G401 (cell line): ENCODE results near the gene ERBB2. TPM values are rescaled to one million over a fixed set of nuclear protein-coding genes. Genes with fewer than 3 reads are reported as not detected.
A peak's percentile ranks its signal among the peaks of the same experiment; 100 is the strongest.

Source experiments
- DNase-seq: peaks from one replicate; pipeline ENCODE4 v3.0.0-alpha.2; 2015; ENCODE audit warnings: low spot score
- in situ Hi-C: cut with HindIII; loops from 2 replicates; pipeline ENCODE4 v1.10.0; 2016; ENCODE audit warnings: low sequenced_read_pairs, mixed read lengths
- total RNA-seq: library from RNA; depleted of rRNA; stranded (reverse); fragments of >200 nt; shearing (Covaris generic); gene quantifications from 2 replicates; pipeline ENCODE4 v1.2.3, GENCODE V29; 2014; rRNA removed

Gene ERBB2
- total RNA-seq = 41.1 and 44.7 TPM in 2 replicates

GRCh38 chr17:39699818-39700147 is at the start of gene ERBB2:
Gene ERBB2, plus strand, starts transcription at chr17:39700064. Its CDS starts 175 bp downstream, at chr17:39700239.
- in situ Hi-C loops = loop anchor here (25.0 kb wide), 1 partner anchor 288 kb away; the partner anchor contains the start of gene PSMD3
- peak; percentile 33 for DNase-seq

GRCh38 chr17:39650121-39650579 is 49.7 kb upstream of the ERBB2 start:
- in situ Hi-C loops = no loop called here
- DNase-seq = no peak

DNA sequence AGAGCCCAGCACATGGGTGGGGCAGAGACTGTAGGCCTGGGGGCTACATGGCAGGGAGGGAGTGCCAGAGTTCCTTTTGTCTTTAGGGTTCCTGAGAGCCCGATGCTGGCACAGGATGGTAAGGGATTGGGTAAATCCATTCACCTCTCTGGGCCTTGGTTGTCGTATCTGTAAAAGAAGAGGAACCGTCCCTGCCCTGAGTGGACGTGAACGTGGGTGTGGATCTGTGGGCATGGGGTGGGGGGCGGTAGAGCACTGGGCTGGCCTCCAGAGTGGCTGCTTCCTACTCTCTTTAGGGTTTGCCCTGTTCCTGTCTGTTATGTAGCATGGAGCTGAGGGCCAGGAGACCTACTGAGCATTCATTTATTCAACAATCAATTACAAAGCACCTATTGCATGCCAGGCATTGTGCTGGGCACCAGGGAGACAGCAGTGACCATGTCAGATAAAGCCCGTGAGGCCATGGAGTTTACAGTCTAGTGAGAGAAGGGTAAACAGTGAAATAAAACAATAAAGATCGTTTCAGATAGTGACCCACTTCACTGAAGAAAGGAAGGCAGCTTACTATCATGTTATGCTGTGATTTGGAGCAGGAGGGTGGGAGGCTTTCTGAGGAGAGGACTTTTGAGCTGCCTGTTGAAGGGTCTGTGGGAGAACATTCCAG is 47.8 kb upstream of the ERBB2 start:
- in situ Hi-C loops = no loop called here
- no peak for DNase-seq

DNA sequence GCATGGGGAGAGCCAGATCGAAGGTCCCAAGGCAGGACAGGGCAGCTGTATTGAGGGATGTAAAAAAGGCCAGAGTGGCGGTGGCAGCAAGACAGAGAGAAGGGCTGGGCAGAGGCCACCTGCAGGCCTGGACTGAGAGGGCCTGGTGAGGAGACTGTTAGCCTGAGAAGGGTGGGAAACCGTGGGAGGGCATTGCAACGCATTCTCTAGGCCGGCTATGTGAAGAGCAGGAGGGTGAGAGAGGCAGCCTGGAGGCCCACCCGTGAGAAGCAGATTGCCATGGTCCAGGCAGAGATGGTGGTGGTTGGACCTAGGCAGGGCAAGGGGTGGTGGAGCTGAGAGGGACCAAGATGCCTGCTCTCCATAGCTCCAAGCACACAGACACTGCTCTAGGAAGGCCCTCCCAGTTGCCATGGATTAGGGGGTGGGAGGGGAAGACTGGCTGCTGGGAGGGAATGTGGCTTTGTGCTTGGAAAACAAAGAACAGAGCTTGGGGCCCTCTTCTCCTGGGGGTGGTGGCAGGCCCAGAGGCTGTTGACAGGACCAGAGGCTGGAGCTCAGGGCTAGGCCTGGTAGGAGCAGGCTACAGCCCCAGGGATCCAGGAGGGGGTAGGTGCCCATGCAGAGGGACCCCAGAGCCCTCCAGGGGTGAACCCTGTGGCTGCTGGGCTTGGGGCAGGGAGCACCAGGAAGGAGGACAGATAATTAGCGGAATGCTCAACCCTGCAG is 47.1 kb upstream of the ERBB2 start:
- peak; percentile 35 for DNase-seq
- in situ Hi-C loops = no loop called here

GRCh38 chr17:39653316-39653661 is 46.6 kb upstream of the ERBB2 start:
- no peak for DNase-seq
- in situ Hi-C loops = no loop called here

- DNase-seq = peak; percentile 45
- in situ Hi-C loops = no loop called here
Observed at GRCh38 chr17:39653662-39654331, 46.1 kb upstream of the ERBB2 start.

GRCh38 chr17:39655105-39655504 is 44.8 kb upstream of the ERBB2 start:
- no peak for DNase-seq
- in situ Hi-C loops = no loop called here

GRCh38 chr17:39658346-39658745 is 41.5 kb upstream of the ERBB2 start:
- in situ Hi-C loops = no loop called here
- no peak for DNase-seq

DNA sequence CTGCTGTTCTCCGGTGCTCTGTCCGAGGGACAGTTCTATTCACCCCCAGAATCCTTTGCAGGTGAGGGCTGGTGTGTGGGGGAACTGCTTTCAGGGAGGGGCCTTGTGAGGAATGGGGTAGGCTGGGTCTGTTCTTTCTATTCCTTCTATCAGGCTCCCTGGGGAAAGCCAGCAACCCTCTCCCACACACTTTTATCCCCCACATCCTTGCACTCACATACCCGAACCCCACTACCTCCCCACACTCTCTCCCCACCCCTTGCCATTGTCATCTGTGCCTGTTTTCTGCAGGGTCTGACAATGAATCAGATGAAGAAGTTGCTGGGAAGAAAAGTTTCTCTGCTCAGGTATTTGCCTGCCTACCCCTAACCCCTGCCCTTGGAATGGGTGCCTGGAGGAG is 41.1 kb upstream of the ERBB2 start:
- DNase-seq = no peak
- in situ Hi-C loops = no loop called here

DNA sequence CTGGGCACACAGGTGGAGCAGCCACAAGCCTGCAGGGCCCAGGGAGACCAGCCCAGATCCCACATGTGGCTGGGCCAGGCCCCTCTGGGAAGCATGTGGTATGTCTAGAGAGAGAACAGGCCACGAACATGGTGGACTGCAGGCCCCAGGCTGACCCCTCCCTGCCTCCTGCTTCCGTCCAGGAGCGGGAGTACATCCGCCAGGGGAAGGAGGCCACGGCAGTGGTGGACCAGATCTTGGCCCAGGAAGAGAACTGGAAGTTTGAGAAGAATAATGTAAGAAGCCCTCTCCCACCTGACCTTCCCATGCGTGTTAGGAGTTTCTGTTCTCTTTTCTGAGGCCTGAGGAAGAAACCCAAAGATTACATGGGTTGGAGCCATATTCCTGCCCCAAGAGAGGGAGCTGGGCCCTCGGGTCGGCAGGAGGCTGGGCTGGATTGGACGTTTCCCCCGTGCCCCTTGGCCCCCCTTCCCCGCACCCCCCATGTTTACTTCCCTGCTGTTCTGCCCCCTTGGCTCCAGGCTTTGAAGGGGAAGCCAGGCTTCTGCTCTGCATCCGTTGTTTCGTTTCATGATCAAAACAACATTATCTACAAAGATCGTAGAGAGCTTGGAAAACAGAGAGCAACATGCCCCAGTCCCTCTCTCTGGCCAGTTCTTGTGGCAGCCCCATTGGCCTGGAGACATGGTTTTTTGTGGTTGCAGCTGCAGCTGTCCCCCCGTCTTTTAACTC is 40.4 kb upstream of the ERBB2 start:
- no peak for DNase-seq
- in situ Hi-C loops = no loop called here

- in situ Hi-C loops = no loop called here
- DNase-seq = no peak
Observed at GRCh38 chr17:39660011-39660360, 39.9 kb upstream of the ERBB2 start.

DNA sequence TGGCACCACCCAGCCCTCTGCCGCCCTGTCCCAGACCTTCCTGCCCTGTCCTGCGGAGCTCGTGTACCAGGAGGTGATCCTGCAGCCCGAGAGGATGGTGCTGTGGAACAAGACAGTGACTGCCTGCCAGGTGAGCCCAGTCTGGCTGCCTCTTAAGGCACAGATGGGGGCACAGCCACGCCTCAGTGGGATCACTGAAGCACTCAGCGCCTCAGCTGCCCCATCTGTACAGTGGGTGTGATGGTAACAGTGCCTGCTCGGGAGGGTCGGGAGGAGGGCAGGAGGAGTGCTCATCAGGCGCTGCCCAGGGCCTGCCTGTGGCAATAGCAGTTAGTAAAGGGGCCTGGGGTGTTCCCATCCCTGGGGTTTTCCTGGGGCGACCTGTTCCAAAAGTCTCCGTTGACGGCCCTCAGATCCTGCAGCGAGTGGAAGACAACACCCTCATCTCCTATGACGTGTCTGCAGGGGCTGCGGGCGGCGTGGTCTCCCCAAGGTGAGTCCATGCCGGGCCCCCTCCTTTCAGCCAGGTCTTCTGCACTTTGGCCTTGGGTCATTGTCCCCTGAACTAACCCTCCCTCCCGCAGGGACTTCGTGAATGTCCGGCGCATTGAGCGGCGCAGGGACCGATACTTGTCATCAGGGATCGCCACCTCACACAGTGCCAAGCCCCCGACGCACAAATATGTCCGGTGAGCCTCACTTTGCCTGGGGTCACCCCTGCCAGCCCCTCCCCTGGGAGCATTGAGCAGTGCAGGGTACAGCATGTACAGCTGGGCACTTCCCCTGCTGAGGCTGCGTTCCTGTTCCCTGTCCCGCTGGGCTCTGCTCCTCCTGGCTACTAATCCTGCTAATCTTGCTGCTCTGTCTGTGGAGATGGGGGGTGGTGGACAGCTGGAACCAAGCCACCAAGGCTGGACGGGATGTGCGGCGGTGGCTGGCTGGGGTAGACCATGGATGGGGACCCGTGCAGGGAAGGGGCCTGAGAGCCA is 39.2 kb upstream of the ERBB2 start:
- DNase-seq = no peak
- in situ Hi-C loops = no loop called here

DNA sequence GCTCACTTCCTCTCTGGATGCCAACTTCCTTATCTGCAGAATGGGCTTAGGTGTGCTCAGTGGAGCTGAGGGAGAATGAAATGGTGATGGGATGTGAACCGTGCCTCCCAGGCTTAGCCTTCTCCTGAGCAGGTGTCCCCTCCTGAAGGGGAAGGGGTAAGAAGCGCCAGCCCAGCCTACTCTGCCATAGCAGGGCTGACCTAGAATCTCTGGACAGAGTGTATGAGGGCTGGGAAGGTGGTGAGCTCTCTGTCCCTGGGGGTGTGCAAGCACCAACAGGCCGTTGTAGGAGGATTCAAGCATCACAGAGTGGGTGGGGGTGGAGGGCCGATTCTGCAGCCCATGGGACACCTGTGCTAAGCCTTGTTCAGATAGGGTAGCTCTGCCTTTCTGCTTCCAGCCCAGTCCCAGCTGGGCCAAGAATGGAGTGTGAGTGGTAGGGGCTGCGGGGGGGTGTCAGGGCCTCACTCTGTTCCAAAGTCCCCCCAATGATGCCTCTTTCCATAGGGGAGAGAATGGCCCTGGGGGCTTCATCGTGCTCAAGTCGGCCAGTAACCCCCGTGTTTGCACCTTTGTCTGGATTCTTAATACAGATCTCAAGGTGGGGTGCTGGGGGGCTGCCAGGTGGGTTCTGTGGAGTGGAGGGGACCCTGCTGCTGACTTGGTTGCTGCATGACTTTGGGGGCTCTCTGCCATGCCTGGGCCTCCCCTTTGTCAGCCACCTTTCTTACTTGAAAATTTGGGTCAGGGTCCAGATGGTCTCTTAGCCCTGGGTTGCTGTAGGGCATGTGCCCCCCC is 37.9 kb upstream of the ERBB2 start:
- in situ Hi-C loops = no loop called here
- no peak for DNase-seq

DNA sequence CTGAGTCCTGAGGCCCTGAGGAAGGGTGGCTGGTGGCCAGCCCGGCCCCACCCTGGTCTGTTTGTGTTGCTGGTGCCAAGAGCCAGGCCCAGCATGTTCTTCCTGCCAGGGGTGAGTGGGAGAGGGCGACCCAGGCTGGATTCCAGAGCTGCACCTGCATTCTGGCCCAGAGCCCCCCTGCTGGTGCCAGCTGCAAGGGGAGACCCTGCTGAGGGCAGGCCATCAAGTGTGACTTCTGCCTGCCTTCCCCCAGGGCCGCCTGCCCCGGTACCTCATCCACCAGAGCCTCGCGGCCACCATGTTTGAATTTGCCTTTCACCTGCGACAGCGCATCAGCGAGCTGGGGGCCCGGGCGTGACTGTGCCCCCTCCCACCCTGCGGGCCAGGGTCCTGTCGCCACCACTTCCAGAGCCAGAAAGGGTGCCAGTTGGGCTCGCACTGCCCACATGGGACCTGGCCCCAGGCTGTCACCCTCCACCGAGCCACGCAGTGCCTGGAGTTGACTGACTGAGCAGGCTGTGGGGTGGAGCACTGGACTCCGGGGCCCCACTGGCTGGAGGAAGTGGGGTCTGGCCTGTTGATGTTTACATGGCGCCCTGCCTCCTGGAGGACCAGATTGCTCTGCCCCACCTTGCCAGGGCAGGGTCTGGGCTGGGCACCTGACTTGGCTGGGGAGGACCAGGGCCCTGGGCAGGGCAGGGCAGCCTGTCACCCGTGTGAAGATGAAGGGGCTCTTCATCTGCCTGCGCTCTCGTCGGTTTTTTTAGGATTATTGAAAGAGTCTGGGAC is 37.1 kb upstream of the ERBB2 start:
- no peak for DNase-seq
- in situ Hi-C loops = no loop called here

GRCh38 chr17:39663340-39663687 is 36.5 kb upstream of the ERBB2 start:
- no peak for DNase-seq
- in situ Hi-C loops = no loop called here

DNA sequence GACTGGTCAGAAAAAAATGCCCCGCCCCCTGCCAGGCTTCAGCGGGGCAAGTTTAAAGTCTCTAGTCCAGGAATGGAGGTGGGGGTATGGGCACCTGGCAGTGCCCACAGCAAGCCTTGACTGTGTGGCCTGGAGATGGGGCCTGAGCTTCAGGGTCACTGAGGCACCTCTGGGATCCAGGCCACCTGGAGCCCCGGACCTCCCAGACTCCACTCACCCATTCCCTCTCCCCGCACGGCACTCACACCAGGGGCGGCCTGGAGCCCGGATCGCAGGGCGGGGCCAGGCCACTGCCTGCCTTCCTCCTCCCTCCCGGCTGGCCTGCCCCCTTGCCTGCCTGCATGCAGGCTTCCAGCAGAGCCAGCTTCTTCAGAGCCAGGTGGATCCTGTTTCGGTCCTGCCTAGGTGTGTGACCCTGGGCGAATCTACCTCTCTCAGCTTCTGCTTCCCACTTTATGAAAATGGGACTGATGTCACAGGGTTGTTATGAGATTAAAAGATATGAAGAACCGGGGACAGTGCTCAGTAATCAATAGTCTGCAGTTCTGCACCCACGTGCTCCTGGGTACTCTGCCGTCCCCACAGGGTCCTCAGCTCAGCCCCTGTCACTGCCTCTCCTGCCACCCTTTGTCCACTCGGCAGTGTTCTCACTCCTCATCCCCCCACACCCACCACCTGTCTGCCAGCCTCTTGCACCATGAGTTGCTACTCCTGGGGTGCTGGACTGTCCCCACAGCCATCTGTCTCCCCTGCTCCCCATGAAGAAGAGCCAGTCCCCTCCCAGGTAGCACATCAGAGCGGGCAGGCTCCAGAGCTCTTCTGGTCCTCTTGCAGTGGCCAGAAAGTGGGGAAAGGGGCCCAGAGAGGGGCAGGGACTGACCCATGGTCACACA is 35.9 kb upstream of the ERBB2 start:
- in situ Hi-C loops = no loop called here
- DNase-seq = no peak
